WTC11 (cell line): Measurements from ENCODE around the gene RDH8. TPM values are rescaled to one million over a fixed set of nuclear protein-coding genes. Genes with fewer than 3 reads are reported as not detected.
A peak's percentile ranks its signal among the peaks of the same experiment; 100 is the strongest.

Experiments
- ATAC-seq: fragments of 200-7000 bp; cut with Tn5 transposase; 2 replicates; pipeline ENCODE4 v1.10.0; 2021; ENCODE audit warnings: mild to moderate bottlenecking, moderate library complexity
- CTCF ChIA-PET: fragments of 300-600 bp; sonication (Branson Sonifier 250); formaldehyde crosslinking; loops from one replicate; lab custom pipeline; 2021; ENCODE audit warnings: antibody characterized with exemption; lab: Charles Lee
- POLR2A ChIA-PET: fragments of 350-600 bp; sonication (Branson Sonifier 250); formaldehyde crosslinking; loops from one replicate; lab custom pipeline; 2021; ENCODE audit warnings: antibody characterized with exemption; lab: Charles Lee
- DNase-seq: peaks from one replicate; pipeline ENCODE4 v3.0.0; 2021; ENCODE audit warnings: low spot score
- H3K27ac Mint-ChIP-seq: 2 replicates; pipeline ENCODE4 v1.8.0; 2021; ENCODE audit warnings: mixed read lengths
- H3K27me3 Mint-ChIP-seq: 2 replicates; pipeline ENCODE4 v1.8.0; 2021; ENCODE audit warnings: low read depth, mild to moderate bottlenecking, moderate library complexity, mixed read lengths
- H3K36me3 Mint-ChIP-seq: 2 replicates; pipeline ENCODE4 v1.8.0; 2021; ENCODE audit warnings: mixed read lengths
- H3K4me1 Mint-ChIP-seq: 2 replicates; pipeline ENCODE4 v1.8.0; 2022; ENCODE audit warnings: mixed read lengths
- H3K4me3 Mint-ChIP-seq: 2 replicates; pipeline ENCODE4 v1.8.0; 2021; ENCODE audit warnings: mild to moderate bottlenecking, moderate library complexity, mixed read lengths
- H3K9me3 Mint-ChIP-seq: 2 replicates; pipeline ENCODE4 v1.8.0; 2021; ENCODE audit warnings: mixed read lengths
- CBFB ChIP-seq: sonication (generic); formaldehyde crosslinking; IDR thresholded peaks from 2 replicates; pipeline ENCODE4 v1.8.1; 2022; ENCODE audit warnings: mild to moderate bottlenecking, low read depth, missing genetic modification reagents
- CREB1 ChIP-seq: sonication (generic); formaldehyde crosslinking; IDR thresholded peaks from 2 replicates; pipeline ENCODE4 v1.8.0; 2023; ENCODE audit warnings: mild to moderate bottlenecking, missing genetic modification reagents
- EMX1 ChIP-seq: fragments of 250-450 bp; sonication (Bioruptor Pico); IDR thresholded peaks from 2 replicates; pipeline ENCODE4 v1.8.0; 2021; ENCODE audit warnings: mild to moderate bottlenecking
- ETV6 ChIP-seq: sonication (generic); formaldehyde crosslinking; IDR thresholded peaks from 2 replicates; pipeline ENCODE4 v1.8.1; 2022; ENCODE audit warnings: mild to moderate bottlenecking, missing genetic modification reagents
- FOXJ3 ChIP-seq: sonication (generic); formaldehyde crosslinking; IDR thresholded peaks from 2 replicates; pipeline ENCODE4 v1.9.0; 2021; ENCODE audit warnings: missing genetic modification reagents, mild to moderate bottlenecking, borderline replicate concordance
- GABPB1 ChIP-seq: sonication (generic); formaldehyde crosslinking; IDR thresholded peaks from 2 replicates; pipeline ENCODE4 v1.8.1; 2023; ENCODE audit warnings: mild to moderate bottlenecking, missing genetic modification reagents
- IRF2 ChIP-seq: sonication (generic); formaldehyde crosslinking; IDR thresholded peaks from 2 replicates; pipeline ENCODE4 v1.8.0; 2022; ENCODE audit warnings: low read depth, missing genetic modification reagents, borderline replicate concordance
- JAZF1 ChIP-seq: fragments of 250-450 bp; sonication (Bioruptor Pico); IDR thresholded peaks from 2 replicates; pipeline ENCODE4 v1.9.0; 2021; ENCODE audit warnings: moderate library complexity, mild to moderate bottlenecking, inconsistent platforms
- JUN ChIP-seq: sonication (generic); formaldehyde crosslinking; IDR thresholded peaks from 2 replicates; pipeline ENCODE4 v1.8.0; 2023; ENCODE audit warnings: mild to moderate bottlenecking, missing genetic modification reagents
- NFE2L1 ChIP-seq: sonication (generic); formaldehyde crosslinking; IDR thresholded peaks from 2 replicates; pipeline ENCODE4 v1.8.1; 2023; ENCODE audit warnings: missing genetic modification reagents
- NFYB ChIP-seq: sonication (generic); formaldehyde crosslinking; conservative IDR thresholded peaks from 2 replicates; pipeline ENCODE4 v1.8.0; 2022; ENCODE audit warnings: low read depth, missing genetic modification reagents
- PREB ChIP-seq: sonication (generic); formaldehyde crosslinking; IDR thresholded peaks from 2 replicates; pipeline ENCODE4 v1.8.1; 2022; ENCODE audit warnings: mild to moderate bottlenecking, missing genetic modification reagents, moderate library complexity, borderline replicate concordance
- TCF7 ChIP-seq: sonication (generic); formaldehyde crosslinking; IDR thresholded peaks from 2 replicates; pipeline ENCODE4 v1.8.0; 2022; ENCODE audit warnings: mild to moderate bottlenecking, low read depth, missing genetic modification reagents, moderate library complexity
- TP53 ChIP-seq: sonication (generic); formaldehyde crosslinking; IDR thresholded peaks from 2 replicates; pipeline ENCODE4 v1.8.1; 2023; ENCODE audit warnings: mild to moderate bottlenecking, missing genetic modification reagents
- ZNF281 ChIP-seq: sonication (generic); formaldehyde crosslinking; IDR thresholded peaks from 2 replicates; pipeline ENCODE4 v1.8.0; 2023; ENCODE audit warnings: mild to moderate bottlenecking, missing genetic modification reagents
- total RNA-seq: library from RNA; stranded (reverse); gene quantifications from 3 replicates; pipeline ENCODE4 v1.2.3, GENCODE V29; 2021
- TF ChIP-seq, protein P1 (sequence below): sonication (generic); formaldehyde crosslinking; IDR thresholded peaks from 2 replicates; pipeline ENCODE4 v1.8.1; 2022; ENCODE audit warnings: low read depth, missing genetic modification reagents, borderline replicate concordance
- TF ChIP-seq, protein P2 (sequence below): fragments of 200-600 bp; IDR thresholded peaks from 2 replicates; pipeline ENCODE4 v1.8.0; 2022; ENCODE audit warnings: antibody characterized with exemption
- TF ChIP-seq, protein P3 (sequence below): sonication (generic); formaldehyde crosslinking; IDR thresholded peaks from 2 replicates; pipeline ENCODE4 v1.8.1; 2023; ENCODE audit warnings: mild to moderate bottlenecking, missing genetic modification reagents
- TF ChIP-seq, protein P4 (sequence below): sonication (generic); formaldehyde crosslinking; IDR thresholded peaks from 2 replicates; pipeline ENCODE4 v1.8.1; 2023; ENCODE audit warnings: mild to moderate bottlenecking, moderate library complexity, missing genetic modification reagents

The RDH8 gene
- total RNA-seq, 1 experiment from 2014 or later: not detected

GRCh38 chr19:9986787-9987281 lies 26.4 kb upstream of the RDH8 start:
- POLR2A ChIA-PET: interaction anchor here (0.6 to 0.9 kb wide), 2 partner anchors 13 to 393 kb away, joined by 3 read pairs; partner anchors contain the start of gene TYK2
- DNase-seq (no peak), ATAC-seq (peak; percentile 60)
- Mint-ChIP-seq H3K4me1 (peaks cover 7% of the 10 kb centered on the region), H3K36me3 (no peaks in the 10 kb centered on the region), H3K4me3 (no peak overlapping the region), H3K27ac (no peak overlapping the region), H3K27me3 (no peaks in the 10 kb centered on the region; the same call in 1 of the 2 replicates), H3K9me3 (no peaks in the 10 kb centered on the region)
- CTCF ChIA-PET: interaction anchor here (0.6 to 6.2 kb wide), 7 partner anchors 14 to 118 kb away, joined by 3 to 71 read pairs (median 4); partner anchors contain the start of gene OLFM2
- no peak for TF ChIP-seq TCF7 (CRISPR knock-in tag)
- TF ChIP-seq, protein P1, sequence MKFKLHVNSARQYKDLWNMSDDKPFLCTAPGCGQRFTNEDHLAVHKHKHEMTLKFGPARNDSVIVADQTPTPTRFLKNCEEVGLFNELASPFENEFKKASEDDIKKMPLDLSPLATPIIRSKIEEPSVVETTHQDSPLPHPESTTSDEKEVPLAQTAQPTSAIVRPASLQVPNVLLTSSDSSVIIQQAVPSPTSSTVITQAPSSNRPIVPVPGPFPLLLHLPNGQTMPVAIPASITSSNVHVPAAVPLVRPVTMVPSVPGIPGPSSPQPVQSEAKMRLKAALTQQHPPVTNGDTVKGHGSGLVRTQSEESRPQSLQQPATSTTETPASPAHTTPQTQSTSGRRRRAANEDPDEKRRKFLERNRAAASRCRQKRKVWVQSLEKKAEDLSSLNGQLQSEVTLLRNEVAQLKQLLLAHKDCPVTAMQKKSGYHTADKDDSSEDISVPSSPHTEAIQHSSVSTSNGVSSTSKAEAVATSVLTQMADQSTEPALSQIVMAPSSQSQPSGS (CRISPR knock-in tag): no peak
- TF ChIP-seq, protein P2, sequence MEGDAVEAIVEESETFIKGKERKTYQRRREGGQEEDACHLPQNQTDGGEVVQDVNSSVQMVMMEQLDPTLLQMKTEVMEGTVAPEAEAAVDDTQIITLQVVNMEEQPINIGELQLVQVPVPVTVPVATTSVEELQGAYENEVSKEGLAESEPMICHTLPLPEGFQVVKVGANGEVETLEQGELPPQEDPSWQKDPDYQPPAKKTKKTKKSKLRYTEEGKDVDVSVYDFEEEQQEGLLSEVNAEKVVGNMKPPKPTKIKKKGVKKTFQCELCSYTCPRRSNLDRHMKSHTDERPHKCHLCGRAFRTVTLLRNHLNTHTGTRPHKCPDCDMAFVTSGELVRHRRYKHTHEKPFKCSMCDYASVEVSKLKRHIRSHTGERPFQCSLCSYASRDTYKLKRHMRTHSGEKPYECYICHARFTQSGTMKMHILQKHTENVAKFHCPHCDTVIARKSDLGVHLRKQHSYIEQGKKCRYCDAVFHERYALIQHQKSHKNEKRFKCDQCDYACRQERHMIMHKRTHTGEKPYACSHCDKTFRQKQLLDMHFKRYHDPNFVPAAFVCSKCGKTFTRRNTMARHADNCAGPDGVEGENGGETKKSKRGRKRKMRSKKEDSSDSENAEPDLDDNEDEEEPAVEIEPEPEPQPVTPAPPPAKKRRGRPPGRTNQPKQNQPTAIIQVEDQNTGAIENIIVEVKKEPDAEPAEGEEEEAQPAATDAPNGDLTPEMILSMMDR: no peak
- no peak for TF ChIP-seq TP53
- no peak for TF ChIP-seq JUN
- TF ChIP-seq ETV6 (CRISPR knock-in tag): no peak
- no peak for TF ChIP-seq JAZF1 (CRISPR knock-in tag)
- no peak for TF ChIP-seq EMX1 (CRISPR knock-in tag)

DNA sequence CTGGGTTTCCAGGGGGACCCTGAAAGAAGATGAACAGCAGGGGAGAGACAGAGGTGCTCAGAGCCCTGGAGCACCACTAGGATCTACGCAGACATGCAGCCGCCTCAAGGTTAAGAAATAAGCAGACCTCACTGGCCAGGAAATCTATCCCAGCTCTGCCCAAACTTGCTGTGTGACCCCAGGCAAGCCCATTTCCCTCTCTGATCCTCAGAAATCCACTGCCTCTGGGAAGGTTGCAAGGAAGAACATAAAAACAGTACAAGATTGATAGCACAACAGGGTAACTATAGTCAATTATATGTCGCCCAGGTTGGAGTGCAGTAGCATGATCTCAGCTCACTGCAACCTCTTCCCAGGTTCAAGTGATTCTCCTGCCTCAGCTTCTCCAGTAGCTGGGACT lies 23.8 kb upstream of the RDH8 start:
- H3K4me1 Mint-ChIP-seq: peaks cover 7% of the 10 kb centered on the region
- ChIA-PET CTCF (interaction anchor here (1.8 kb wide), 1 partner anchor 10 kb away, joined by 18 read pairs; no protein-coding TSS in a partner anchor), POLR2A (no interaction called here)
- no peak for ATAC-seq
- no peak for TF ChIP-seq NFE2L1
- no peak for TF ChIP-seq ZNF281 (CRISPR knock-in tag)
- TF ChIP-seq CREB1 (CRISPR knock-in tag): no peak
- TF ChIP-seq, protein P3, sequence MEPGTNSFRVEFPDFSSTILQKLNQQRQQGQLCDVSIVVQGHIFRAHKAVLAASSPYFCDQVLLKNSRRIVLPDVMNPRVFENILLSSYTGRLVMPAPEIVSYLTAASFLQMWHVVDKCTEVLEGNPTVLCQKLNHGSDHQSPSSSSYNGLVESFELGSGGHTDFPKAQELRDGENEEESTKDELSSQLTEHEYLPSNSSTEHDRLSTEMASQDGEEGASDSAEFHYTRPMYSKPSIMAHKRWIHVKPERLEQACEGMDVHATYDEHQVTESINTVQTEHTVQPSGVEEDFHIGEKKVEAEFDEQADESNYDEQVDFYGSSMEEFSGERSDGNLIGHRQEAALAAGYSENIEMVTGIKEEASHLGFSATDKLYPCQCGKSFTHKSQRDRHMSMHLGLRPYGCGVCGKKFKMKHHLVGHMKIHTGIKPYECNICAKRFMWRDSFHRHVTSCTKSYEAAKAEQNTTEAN (CRISPR knock-in tag): no peak
- no peak for TF ChIP-seq JUN
- TF ChIP-seq NFYB (CRISPR knock-in tag): no peak
- no peak for TF ChIP-seq FOXJ3
- H3K27me3 Mint-ChIP-seq: no peaks in the 10 kb centered on the region
- no peak for DNase-seq
- no peaks in the 10 kb centered on the region for H3K36me3 Mint-ChIP-seq
- H3K27ac Mint-ChIP-seq: no peak overlapping the region
- no peaks in the 10 kb centered on the region for H3K9me3 Mint-ChIP-seq
- no peak overlapping the region for H3K4me3 Mint-ChIP-seq

DNA sequence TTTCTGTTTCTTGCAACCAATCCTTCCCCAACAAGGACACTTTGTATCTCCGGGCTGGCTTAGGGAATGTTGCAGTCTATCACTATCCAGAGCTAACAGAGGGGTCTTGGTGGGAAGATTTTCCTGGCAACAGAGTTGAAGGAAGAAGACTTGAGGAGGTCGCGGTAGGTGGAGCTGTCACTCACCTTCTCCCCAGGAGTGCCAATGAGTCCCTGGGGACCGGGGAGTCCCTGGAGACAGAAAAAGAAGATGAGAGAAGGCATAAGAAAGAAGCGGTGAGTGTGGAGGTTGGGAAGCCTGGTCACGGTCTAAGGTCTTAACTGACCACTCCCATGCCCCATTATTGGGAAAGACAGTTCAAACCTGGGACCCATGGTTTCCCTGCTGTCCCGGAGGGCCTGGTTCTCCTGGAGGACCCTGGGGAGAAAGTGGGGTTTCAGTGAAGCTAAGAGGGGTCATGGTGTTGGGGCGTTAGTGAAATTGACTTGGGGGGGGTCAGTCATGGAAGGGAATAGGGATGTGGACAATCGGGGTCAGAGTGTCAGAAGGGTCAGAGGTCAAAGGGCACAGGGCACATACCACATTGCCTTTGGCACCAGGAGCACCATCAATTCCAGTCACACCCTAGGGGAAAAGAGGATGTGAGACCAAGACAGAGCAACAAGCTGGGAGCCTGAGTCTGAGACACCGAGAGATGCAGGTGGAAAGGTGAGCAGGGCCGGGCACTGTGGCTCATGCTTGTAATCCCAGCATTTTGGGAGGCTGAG lies 21.7 kb upstream of the RDH8 start:
- Mint-ChIP-seq H3K27ac (no peak overlapping the region), H3K36me3 (no peaks in the 10 kb centered on the region), H3K4me1 (peaks cover 5% of the 10 kb centered on the region), H3K27me3 (no peaks in the 10 kb centered on the region), H3K9me3 (no peaks in the 10 kb centered on the region), H3K4me3 (no peak overlapping the region)
- no peak for ATAC-seq
- DNase-seq: no peak
- CTCF ChIA-PET: interaction anchor here (0.6 to 1.7 kb wide), 4 partner anchors 9 to 157 kb away, joined by 3 to 6 read pairs (median 3); partner anchors contain the start of gene PIN1
- POLR2A ChIA-PET: no interaction called here
- TF ChIP-seq CBFB (no peak), GABPB1 (no peak), PREB (CRISPR knock-in tag) (no peak), IRF2 (CRISPR knock-in tag) (no peak)
- TF ChIP-seq, protein P4, sequence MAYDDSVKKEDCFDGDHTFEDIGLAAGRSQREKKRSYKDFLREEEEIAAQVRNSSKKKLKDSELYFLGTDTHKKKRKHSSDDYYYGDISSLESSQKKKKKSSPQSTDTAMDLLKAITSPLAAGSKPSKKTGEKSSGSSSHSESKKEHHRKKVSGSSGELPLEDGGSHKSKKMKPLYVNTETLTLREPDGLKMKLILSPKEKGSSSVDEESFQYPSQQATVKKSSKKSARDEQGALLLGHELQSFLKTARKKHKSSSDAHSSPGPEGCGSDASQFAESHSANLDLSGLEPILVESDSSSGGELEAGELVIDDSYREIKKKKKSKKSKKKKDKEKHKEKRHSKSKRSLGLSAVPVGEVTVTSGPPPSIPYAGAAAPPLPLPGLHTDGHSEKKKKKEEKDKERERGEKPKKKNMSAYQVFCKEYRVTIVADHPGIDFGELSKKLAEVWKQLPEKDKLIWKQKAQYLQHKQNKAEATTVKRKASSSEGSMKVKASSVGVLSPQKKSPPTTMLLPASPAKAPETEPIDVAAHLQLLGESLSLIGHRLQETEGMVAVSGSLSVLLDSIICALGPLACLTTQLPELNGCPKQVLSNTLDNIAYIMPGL (CRISPR knock-in tag): no peak
